SK-N-SH (cell line): ENCODE measurements around the gene ITGA8. TPM values are rescaled to one million over a fixed set of nuclear protein-coding genes. Genes with fewer than 3 reads are reported as not detected.

Experiments
- CTCF ChIA-PET: fragments of 300-600, 350-600 bp; formaldehyde crosslinking; extraction: SDS; loops from one replicate; lab custom pipeline; 2021; lab: Yijun Ruan, JAX
- POLR2A ChIA-PET: fragments of 350-600 bp; sonication (Branson Sonifier 250); formaldehyde crosslinking; extraction: SDS; loops from one replicate; lab custom pipeline; 2020; ENCODE audit warnings: antibody characterized with exemption, inconsistent platforms; lab: Yijun Ruan, JAX
- DNase-seq: peaks from one replicate; pipeline ENCODE4 v3.0.0; 2012
- H2AFZ ChIP-seq: fragments of 200-600 bp; sonication (generic); 2 replicates; pipeline ENCODE4 v1.8.1; 2016; ENCODE audit warnings: antibody characterized with exemption, mild to moderate bottlenecking, low read depth
- H3F3A ChIP-seq: fragments of 200-600 bp; sonication (generic); replicated peaks from 2 replicates; pipeline ENCODE3; 2016; ENCODE audit warnings: antibody characterized with exemption, mild to moderate bottlenecking; ENCODE audit not compliant: insufficient read depth
- H3K27ac ChIP-seq, 2 experiments: fragments of 200-500 bp in 1 of 2; fragments of 200-600 bp in 1 of 2; sonication (Bioruptor generic) in 1 of 2; sonication (generic), shearing (Covaris generic) in 1 of 2; 2 replicates each; pipeline versions ENCODE4 v1.5.1 to v1.6.1; 2014 to 2016; ENCODE audit warnings: low read depth in 2 of 2, inconsistent platforms in 1 of 2, low read length in 1 of 2, mild to moderate bottlenecking in 1 of 2, mixed read lengths in 1 of 2
- H3K27me3 ChIP-seq: fragments of 200-600 bp; sonication (generic), shearing (Covaris generic); 2 replicates; pipeline ENCODE4 v1.6.1; 2016; ENCODE audit warnings: mixed run types; ENCODE audit not compliant: insufficient read depth
- H3K36me3 ChIP-seq, 2 experiments: fragments of 200-500 bp in 1 of 2; fragments of 200-600 bp in 1 of 2; sonication (Bioruptor generic) in 1 of 2; sonication (generic) in 1 of 2; replicated peaks in 1 of 2; 2 replicates each; pipeline versions ENCODE3 to v1.5.1; 2014 to 2016; ENCODE audit warnings: low read length in 1 of 2, mild to moderate bottlenecking in 1 of 2; ENCODE audit not compliant: insufficient read depth in 2 of 2, control insufficient read depth in 1 of 2
- H3K4me1 ChIP-seq, 2 experiments: fragments of 200-500 bp in 1 of 2; fragments of 200-600 bp in 1 of 2; sonication (Bioruptor generic) in 1 of 2; sonication (generic), shearing (Covaris generic) in 1 of 2; 2 replicates each; pipeline versions ENCODE4 v1.5.1 to v1.6.1; 2014 to 2016; ENCODE audit warnings: low read depth in 1 of 2, low read length in 1 of 2, mixed run types in 1 of 2; ENCODE audit not compliant: insufficient read depth in 2 of 2, control insufficient read depth in 1 of 2
- H3K4me2 ChIP-seq: fragments of 200-600 bp; sonication (generic), shearing (Covaris generic); 2 replicates; pipeline ENCODE4 v1.6.1; 2017; ENCODE audit warnings: mixed run types
- H3K4me3 ChIP-seq, 2 experiments: fragments of 200-500 bp in 1 of 2; fragments of 200-600 bp in 1 of 2; sonication (Bioruptor generic) in 1 of 2; sonication (generic), shearing (Covaris generic) in 1 of 2; 2 replicates each; pipeline versions ENCODE4 v1.5.1 to v1.8.1; 2014 to 2016; ENCODE audit warnings: low read depth in 2 of 2, inconsistent platforms in 1 of 2, low read length in 1 of 2, mild to moderate bottlenecking in 1 of 2, mixed read lengths in 1 of 2, moderate library complexity in 1 of 2
- H3K79me2 ChIP-seq: fragments of 200-600 bp; sonication (generic); 2 replicates; pipeline ENCODE4 v1.8.1; 2017; ENCODE audit warnings: mild to moderate bottlenecking; ENCODE audit not compliant: insufficient read depth
- H3K9ac ChIP-seq: fragments of 200-600 bp; sonication (generic); 2 replicates; pipeline ENCODE4 v1.6.1; 2017; ENCODE audit warnings: mixed run types
- H3K9me2 ChIP-seq: fragments of 200-600 bp; sonication (generic); 2 replicates; pipeline ENCODE4 v1.6.1; 2017; ENCODE audit warnings: mixed run types
- H3K9me3 ChIP-seq: fragments of 200-600 bp; sonication (generic); 2 replicates; pipeline ENCODE4 v1.6.1; 2017; ENCODE audit warnings: mixed run types, mild to moderate bottlenecking, moderate library complexity
- H4K20me1 ChIP-seq: fragments of 200-600 bp; sonication (generic); 2 replicates; pipeline ENCODE4 v1.6.1; 2017; ENCODE audit warnings: mild to moderate bottlenecking, mixed run types; ENCODE audit not compliant: insufficient read depth
- CHD2 ChIP-seq: fragments of 150-350 bp; IDR thresholded peaks from 2 replicates; pipeline ENCODE4 v1.6.1; 2018; ENCODE audit warnings: low read length; ENCODE audit not compliant: partially characterized antibody
- ELF1 ChIP-seq: IDR thresholded peaks from 2 replicates; pipeline ENCODE4 v1.4.0; 2012
- EP300 ChIP-seq, 2 experiments: IDR thresholded peaks; 2 replicates each; pipeline versions ENCODE4 v1.4.0 to v1.6.1; 2012; ENCODE audit warnings: borderline replicate concordance in 1 of 2, low read depth in 1 of 2, low read length in 1 of 2
- EZH2phosphoT487 ChIP-seq: fragments of 200-600 bp; sonication (generic); IDR thresholded peaks from 2 replicates; pipeline ENCODE4 v1.6.1; 2017; ENCODE audit warnings: low read depth, mixed run types, mild to moderate bottlenecking, antibody characterized with exemption, moderate library complexity, borderline replicate concordance
- FOSL2 ChIP-seq: IDR thresholded peaks from 2 replicates; pipeline ENCODE4 v1.4.0; 2012; ENCODE audit warnings: low read depth, mild to moderate bottlenecking, moderate library complexity, borderline replicate concordance
- GABPA ChIP-seq: IDR thresholded peaks from 2 replicates; pipeline ENCODE4 v1.4.0; 2012; ENCODE audit warnings: low read depth, mild to moderate bottlenecking
- GATA2 ChIP-seq: sonication (generic); formaldehyde crosslinking; IDR thresholded peaks from 2 replicates; pipeline ENCODE4 v1.5.0; 2020; ENCODE audit warnings: mild to moderate bottlenecking, missing genetic modification reagents
- MEF2A ChIP-seq: IDR thresholded peaks from 2 replicates; pipeline ENCODE4 v1.4.0; 2012; ENCODE audit warnings: low read depth, borderline replicate concordance
- MXI1 ChIP-seq: IDR thresholded peaks from 2 replicates; pipeline ENCODE4 v1.6.1; 2012; ENCODE audit warnings: mild to moderate bottlenecking, low read depth, low read length, improper control_type of control experiment
- NFIC ChIP-seq: IDR thresholded peaks from 2 replicates; pipeline ENCODE4 v1.4.0; 2012; ENCODE audit warnings: borderline replicate concordance
- PBX3 ChIP-seq: IDR thresholded peaks from 2 replicates; pipeline ENCODE4; 2012
- RAD21 ChIP-seq: IDR thresholded peaks from 2 replicates; pipeline ENCODE4 v1.6.1; 2012; ENCODE audit warnings: mild to moderate bottlenecking, low read length
- RCOR1 ChIP-seq: fragments of 150-350 bp; IDR thresholded peaks from 2 replicates; pipeline ENCODE4 v1.6.1; 2017; ENCODE audit warnings: antibody characterized with exemption, low read length
- REST ChIP-seq: IDR thresholded peaks from 2 replicates; pipeline ENCODE4 v1.6.1; 2012; ENCODE audit warnings: mild to moderate bottlenecking, low read depth, low read length, moderate library complexity
- RFX5 ChIP-seq: IDR thresholded peaks from 2 replicates; pipeline ENCODE4 v1.6.1; 2012; ENCODE audit warnings: mild to moderate bottlenecking, improper control_type of control experiment, low read length
- RXRA ChIP-seq: IDR thresholded peaks from 2 replicates; pipeline ENCODE4 v1.4.0; 2012; ENCODE audit warnings: low read depth, mild to moderate bottlenecking, borderline replicate concordance
- SIN3A ChIP-seq: IDR thresholded peaks from 2 replicates; pipeline ENCODE4 v1.6.1; 2012; ENCODE audit warnings: low read depth, mild to moderate bottlenecking, low read length, moderate library complexity, borderline replicate concordance
- TAF1 ChIP-seq: IDR thresholded peaks from 2 replicates; pipeline ENCODE4 v1.6.1; 2012; ENCODE audit warnings: low read depth, mild to moderate bottlenecking, low read length, moderate library complexity, borderline replicate concordance
- TCF12 ChIP-seq: IDR thresholded peaks from 2 replicates; pipeline ENCODE4 v1.4.0; 2012
- YY1 ChIP-seq: IDR thresholded peaks from 2 replicates; pipeline ENCODE4 v1.4.0; 2012; ENCODE audit warnings: low read depth, mild to moderate bottlenecking
- ZBTB33 ChIP-seq: IDR thresholded peaks from 2 replicates; pipeline ENCODE4 v1.4.0; 2012; ENCODE audit warnings: low read depth, borderline replicate concordance
- WGBS: methylation state at CpG from one replicate; pipeline ENCODE4 v1.1.6; 2017; ENCODE audit warnings: low lambda C conversion rate; 5-methylcytosine and 5-hydroxymethylcytosine counted together
- polyA plus RNA-seq, 3 experiments: library from polyadenylated mRNA; depleted of rRNA; stranded (reverse); fragments of >200 nt; gene quantifications; 2 replicates each; pipeline ENCODE4 v1.2.3, GENCODE V29; 2012

ITGA8 gene
- polyA plus RNA-seq, 1 of the 3 experiments (the other 2 are of a cell fraction) = not detected

- Histone ChIP-seq H3F3A (no peaks in the 10 kb centered on the region), H4K20me1 (no peaks in the 10 kb centered on the region), H3K4me3 (no peak overlapping the region), H3K9ac (no peak overlapping the region), H3K27ac (no peak overlapping the region), H3K4me1 (no peaks in the 10 kb centered on the region), H3K27me3 (no peaks in the 10 kb centered on the region; the same call in 1 of the 2 replicates), H3K9me2 (no peaks in the 10 kb centered on the region), H2AFZ (no peak overlapping the region), H3K4me2 (no peak overlapping the region), H3K79me2 (no peaks in the 10 kb centered on the region), H3K36me3 (no peaks in the 10 kb centered on the region), H3K9me3 (no peaks in the 10 kb centered on the region)
- ChIA-PET POLR2A (no interaction called here), CTCF (interaction anchor here (1.1 kb wide), 1 partner anchor 321 kb away, joined by 3 read pairs; no protein-coding TSS in a partner anchor)
- WGBS = 19% methylated on average over 2 of the region's 2 CpGs
- no peak for TF ChIP-seq MXI1
- TF ChIP-seq NFIC = no peak
- no peak for TF ChIP-seq CHD2
- TF ChIP-seq SIN3A = no peak
- no peak for TF ChIP-seq EZH2phosphoT487
- no peak for TF ChIP-seq MEF2A
- no peak for TF ChIP-seq RCOR1
- TF ChIP-seq RXRA = no peak
- no peak for TF ChIP-seq TAF1
- no peak for TF ChIP-seq YY1
- TF ChIP-seq ELF1 = no peak
- TF ChIP-seq RFX5 = no peak
- TF ChIP-seq ZBTB33 = no peak
- DNase-seq = no peak
Observed at GRCh38 chr10:15754937-15755336, 35.2 kb upstream of the ITGA8 start.

- no peaks in the 10 kb centered on the region for H3K9me2 ChIP-seq
- H3K79me2 ChIP-seq = no peaks in the 10 kb centered on the region
- H3K27ac ChIP-seq = no peak overlapping the region
- no peak overlapping the region for H2AFZ ChIP-seq
- no peaks in the 10 kb centered on the region for H4K20me1 ChIP-seq
- H3K9ac ChIP-seq = no peak overlapping the region
- H3F3A ChIP-seq = no peaks in the 10 kb centered on the region
- H3K27me3 ChIP-seq = no peaks in the 10 kb centered on the region
- H3K4me2 ChIP-seq = no peak overlapping the region
- 64% methylated on average over 5 of the region's 5 CpGs for WGBS
- ChIA-PET POLR2A (no interaction called here), CTCF (no interaction called here)
- no peaks in the 10 kb centered on the region for H3K36me3 ChIP-seq
- TF ChIP-seq MXI1 = no peak
- no peak for TF ChIP-seq FOSL2
- no peak for TF ChIP-seq RXRA
- no peak for TF ChIP-seq REST
- no peak for TF ChIP-seq PBX3
- TF ChIP-seq TAF1 = no peak
- no peak for TF ChIP-seq RAD21
- no peak for TF ChIP-seq GATA2
- no peak for TF ChIP-seq EP300 (IDR thresholded peaks at IDR 0.05; ENCODE audit: borderline replicate concordance in 1 of 2, low read depth in 1 of 2, low read length in 1 of 2)
- TF ChIP-seq GABPA = no peak
- TF ChIP-seq TCF12 = no peak
- H3K4me3 ChIP-seq = no peak overlapping the region
- DNase-seq = no peak
- H3K9me3 ChIP-seq = no peaks in the 10 kb centered on the region
- H3K4me1 ChIP-seq = no peaks in the 10 kb centered on the region
Observed at GRCh38 chr10:15751046-15751445, 31.3 kb upstream of the ITGA8 start.
